RKO (cell line): ENCODE results near the gene SEMA6B.
A peak's percentile ranks its signal among the peaks of the same experiment; 100 is the strongest.
"Not testable (repeated sequence)": the region's sequence is repeated elsewhere in the genome, so short reads cannot be mapped to it uniquely, and the experiment has no call there.

Experiments
- DNase-seq: peaks from one replicate; pipeline ENCODE4 v3.0.0-alpha.2; 2016; ENCODE audit warnings: low spot score

SEMA6B gene

DNA sequence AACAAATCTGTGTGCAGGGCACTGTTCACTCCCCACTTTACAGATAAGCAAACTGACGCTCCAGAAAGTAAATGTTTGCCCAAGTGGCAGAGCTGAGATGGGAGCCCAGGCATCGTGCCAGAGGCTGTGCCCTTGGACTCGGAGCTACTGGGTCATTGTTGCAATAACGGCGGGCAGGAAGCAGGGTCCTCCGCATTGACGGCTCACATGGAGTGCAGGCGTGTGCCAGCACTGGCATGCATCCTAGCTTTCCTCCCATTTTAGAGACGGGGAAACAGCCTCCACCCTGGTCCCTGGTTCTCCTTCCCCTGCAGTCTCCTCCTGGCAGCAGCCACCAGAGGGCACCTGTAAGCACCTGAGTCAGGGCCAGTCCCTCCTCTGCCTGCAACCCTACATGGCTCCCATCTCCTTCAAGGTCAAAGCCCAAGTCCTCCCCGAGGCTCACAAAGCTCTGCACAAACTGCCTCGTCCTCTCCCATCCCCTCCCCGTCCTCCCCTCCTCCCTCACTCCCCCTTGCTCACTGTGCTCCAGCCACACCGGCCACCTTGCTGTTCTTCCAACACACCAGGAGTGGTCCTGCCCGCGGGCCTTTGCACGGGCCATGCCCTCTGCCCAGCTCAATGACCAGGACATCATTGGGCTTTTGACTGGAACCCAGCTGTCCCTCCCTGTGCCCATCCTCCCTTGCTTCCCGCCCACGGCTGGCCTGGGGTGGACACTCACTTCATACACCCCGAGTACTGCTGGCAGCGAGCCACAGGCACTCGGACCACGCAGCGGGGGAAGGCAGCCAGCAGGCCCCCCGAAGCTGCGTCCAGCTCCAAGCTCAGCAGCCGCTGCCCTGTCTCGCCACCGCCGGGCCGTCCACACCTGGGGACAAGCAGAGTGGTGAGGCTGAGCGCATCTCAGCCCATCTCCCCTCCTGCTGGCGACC, 11.9 kb downstream of the SEMA6B start:
- DNase-seq, result no peak

DNA sequence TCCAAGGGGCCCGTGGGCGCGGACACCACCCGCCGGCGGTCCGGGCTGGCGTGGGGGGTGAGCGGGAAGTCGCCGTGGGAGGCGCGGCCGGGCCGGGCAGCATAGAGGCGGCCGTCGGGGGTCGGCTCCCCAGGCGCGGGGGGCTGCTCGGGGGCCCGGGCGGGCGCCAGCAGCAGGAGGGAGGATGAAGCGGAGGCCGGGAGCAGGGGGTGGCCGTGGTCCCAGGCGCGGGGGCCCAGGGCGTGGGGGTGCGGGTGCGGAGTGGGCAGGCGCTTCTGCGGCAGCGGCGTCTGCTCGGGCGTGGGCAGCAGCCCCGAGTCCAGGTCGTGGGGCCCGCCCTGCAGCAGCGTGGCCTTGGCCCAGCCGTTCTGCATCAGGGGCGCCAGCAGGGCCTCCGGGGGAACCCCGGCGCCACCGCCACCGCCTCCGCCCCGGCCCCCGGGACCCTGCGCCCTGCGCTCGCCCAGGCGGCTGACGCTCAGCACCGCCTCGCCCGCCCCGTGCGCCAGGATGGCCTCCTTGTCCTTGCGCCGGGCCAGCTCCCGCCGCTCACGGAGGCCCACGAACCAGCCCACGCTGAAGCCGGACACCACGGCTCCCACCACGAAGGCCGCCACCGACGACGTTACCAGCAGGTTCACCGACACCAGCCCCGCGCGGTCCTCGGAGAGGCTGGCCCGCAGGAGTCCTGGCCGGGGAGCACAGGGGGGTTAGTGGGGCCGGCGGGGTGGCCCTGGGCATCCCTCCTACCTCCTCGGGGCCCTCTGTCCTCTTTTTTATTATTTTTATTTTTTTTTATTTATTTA, 15.4 kb downstream of the SEMA6B start:
- no peak for DNase-seq

DNA sequence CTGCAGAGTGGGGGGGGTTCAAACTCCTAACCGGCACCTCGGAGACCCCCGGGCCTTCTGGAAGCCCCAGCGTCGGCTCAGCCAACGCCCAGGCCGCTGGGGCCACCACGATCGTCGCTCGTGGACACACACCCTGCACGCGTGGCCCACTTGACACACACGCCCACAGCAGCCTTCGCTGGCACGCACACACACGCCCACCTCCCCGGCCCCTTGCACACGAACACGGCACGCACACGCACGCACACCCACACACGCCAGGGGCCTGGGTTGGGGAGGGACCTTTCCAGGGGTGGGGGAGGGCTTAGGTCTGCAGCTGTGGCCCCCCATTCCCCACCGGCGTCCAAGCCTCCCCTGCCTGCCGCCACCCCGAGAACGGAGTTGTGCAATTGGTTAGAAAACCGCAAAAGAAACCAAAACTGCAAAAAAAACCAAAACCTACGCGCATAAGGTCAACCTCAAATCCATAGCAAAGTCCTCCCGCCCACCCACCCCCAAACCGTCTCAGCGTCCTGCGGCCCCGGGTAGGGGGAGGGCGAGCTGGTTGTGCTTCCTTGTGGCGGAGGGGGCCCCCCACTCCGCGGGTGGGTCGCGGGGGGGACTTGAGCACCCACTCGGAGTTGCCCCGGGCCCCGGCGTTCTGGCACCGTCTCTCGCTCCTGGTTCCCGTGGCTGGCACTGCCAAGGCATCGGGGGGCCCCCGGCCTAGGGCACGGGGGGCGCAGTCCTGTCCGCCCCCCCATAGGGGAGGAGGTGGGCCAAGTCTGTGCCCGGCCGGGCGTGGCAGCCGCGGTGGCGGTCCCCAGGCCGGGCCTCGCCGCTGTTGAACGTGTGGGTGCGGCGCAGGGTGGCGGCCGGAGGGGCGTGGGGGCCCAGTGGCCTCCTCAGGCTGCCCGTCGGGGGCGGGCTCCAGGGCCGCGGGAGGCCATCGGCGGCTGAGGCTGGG, 16.3 kb downstream of the SEMA6B start:
- DNase-seq, result no peak

DNA sequence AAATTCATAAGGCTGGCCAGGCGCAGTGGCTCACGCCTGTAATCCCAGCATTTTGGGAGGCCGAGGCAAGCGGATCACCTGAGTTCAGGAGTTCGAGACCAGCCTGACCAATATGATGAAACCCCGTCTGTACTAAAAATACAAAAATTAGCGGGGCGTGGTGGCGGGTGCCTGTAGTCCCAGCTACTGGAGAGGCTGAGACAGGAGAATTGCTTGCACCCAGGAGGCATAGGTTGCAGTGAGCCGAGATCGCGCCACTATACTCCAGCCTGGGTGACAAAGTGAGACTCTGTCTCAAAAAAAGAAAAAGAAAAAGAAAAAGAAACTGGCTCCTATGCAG, 17.7 kb downstream of the SEMA6B start:
- not testable (repeated sequence) for DNase-seq

DNA sequence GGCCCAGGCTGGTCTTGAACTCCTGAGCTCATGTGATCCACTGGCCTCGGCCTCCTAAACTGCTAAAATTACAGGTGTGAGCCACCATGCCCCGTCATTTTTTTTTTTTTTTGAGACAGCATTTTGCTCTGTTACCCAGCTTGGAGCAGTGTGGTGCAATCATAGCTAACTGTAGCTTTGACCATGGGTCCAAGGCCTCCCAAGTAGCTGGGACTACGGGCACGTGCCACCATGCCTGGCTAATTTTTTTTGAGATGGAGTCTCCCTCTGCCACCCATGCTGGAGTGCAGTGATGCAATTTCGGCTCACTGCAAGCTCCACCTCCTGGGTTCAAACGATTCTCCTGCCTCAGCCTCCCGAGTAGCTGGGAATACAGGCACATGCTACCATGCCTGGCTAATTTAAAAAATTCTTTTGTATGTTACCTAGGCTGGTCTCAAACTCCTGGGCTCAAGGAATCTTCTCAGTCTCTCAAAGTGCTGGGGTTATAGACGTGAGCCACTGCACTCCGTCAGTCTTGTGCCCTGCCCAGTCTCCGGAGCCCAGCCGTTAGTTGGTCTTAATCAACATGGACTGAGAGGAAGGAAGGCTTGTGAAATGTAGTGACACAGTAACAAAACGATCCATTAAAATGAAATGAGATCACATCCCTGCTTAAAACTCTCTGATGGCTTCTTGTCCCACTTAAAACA, 18.2 kb downstream of the SEMA6B start:
- DNase-seq, result no peak

DNA sequence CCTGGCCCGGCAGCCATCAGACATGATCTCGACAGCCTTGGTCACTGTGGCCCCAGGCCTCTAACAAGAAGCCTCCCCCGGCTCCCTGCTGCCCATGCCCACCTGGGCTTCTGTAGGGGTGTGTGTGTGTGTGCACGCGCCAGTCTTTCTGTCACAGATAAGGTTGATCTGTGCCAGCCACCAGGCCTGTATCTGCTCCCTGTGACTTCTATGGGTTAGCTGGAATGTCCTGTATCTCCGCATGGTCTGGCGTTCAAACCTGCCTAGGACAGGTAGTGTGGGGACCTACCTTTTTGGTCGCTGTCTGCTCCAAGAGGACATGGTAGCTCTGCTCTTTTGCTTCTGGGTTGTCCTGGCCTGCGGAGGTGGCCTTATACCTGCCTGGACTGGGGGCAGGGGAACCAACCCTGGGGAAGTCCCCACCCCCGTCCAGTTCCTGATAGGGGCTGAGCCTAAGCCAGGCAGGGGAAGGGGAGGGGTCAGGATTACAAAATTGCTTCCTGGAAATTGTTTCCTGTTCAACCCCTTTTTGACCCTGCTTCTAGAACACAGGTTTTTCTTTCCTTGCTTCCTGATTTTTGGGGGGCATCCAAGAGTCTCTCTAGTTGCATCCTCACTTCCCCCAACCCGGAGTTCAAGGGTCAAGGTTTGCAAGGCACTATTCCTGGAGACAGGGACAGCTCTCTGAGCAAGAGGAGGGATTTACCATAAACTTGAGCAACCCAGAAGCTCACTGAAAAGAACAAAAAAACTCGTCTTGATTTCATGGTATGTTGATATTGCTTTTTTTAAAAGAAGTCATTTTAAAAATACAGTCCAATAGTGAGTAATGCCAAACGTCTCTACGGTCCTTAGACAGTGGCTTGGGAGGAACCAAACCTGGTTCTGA, 19.5 kb downstream of the SEMA6B start, which contains the start of gene LRG1:
LRG1 (minus strand) TSS at position 344 of the 889 bp plus-strand sequence; CDS start at position 321, 23 bp downstream.
- no peak for DNase-seq

DNA sequence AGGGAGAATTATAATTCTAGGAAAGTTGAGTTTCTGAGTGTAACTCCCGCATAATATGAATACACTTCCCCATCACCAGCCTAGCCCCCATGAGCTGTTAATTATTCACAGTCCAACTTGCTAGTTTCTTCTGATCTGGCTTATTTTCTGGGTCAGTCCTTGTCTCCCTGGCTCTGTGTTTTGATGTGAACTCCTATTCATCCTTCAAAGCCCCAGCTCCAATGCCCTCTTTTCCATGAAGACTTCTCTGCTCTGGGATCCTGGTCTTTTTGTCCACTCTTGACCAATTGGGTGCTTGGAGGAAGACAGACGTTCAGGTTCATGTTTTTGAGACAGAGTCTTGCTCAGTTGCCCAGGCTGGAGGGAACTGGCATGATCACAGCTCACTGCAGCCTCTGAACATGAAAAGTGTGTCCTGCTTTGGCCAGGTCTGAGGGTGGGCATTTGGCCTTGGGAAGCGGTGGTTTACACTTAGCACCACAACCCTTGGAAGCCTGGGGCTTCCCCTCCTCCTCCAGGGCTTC, 20.3 kb downstream of the SEMA6B start:
- DNase-seq, result no peak

DNA sequence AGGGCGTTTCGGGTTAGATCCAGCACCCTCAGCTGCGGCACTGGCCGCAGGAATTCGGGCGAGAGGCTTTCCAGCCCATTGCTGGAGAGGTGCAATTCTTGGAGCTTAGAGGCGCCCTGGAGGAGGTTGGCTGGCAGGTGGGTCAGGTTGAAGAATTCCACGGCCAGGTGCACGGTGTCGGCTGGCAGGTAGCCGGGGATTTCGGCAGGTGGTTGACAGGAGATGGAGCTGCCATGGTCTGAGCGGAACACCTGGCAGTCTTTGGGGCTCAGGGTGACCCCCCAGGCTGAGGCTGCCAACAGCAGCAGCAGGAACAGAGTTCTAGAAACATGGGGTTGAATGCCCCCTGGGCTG, 20.9 kb downstream of the SEMA6B start:
- no peak for DNase-seq

DNA sequence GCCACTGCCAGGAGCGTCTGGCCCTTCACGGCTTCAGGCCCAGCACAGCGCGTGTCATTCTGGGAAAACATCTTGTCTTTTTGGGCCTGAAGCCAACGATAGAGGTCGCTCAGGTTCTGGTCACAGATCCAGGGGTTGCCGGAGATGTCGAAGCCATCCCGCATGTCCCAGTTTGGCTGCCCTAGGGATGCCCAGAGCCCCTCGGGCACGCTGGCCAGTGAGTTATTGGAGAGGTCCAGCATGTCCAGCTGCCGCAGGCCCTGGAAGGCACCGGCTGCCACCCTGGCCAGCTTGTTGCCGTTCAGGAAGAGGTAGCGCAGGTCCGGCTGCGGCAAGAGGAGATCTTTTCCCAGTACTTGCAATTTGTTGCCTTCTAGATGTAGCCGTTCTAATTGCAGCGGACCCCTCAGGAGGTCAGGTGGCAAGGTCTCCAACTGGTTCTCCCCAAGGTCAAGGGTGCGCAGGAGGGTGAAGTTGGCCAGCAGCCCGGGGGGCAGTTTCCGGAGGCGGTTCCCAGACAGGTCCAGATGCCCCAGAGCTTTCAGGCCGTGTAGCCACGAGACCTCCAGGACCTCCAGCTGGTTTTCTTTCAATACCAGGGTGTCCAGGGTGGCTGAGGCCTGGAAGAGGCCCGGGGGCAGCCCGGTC, 21.4 kb downstream of the SEMA6B start:
- no peak for DNase-seq

DNA sequence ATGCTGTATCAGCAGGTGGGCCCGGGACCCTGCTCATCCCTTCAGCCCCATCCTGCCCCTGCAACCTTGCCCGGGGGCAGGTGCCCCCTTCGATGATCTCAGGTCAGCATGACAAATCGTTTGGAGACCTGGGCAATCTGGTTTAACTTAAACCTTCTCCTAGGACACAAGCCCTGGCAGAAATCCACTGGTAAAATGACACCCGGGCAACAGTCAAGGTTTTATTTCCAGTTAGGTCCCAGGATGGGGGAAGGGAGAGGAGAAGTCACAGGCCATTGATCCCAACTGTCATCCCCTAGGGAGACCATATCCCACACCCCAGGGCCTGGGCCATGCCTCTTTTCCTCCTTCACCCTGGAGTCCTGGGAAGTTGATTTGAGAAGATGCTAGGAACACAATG, 22.7 kb downstream of the SEMA6B start:
- no peak for DNase-seq

DNA sequence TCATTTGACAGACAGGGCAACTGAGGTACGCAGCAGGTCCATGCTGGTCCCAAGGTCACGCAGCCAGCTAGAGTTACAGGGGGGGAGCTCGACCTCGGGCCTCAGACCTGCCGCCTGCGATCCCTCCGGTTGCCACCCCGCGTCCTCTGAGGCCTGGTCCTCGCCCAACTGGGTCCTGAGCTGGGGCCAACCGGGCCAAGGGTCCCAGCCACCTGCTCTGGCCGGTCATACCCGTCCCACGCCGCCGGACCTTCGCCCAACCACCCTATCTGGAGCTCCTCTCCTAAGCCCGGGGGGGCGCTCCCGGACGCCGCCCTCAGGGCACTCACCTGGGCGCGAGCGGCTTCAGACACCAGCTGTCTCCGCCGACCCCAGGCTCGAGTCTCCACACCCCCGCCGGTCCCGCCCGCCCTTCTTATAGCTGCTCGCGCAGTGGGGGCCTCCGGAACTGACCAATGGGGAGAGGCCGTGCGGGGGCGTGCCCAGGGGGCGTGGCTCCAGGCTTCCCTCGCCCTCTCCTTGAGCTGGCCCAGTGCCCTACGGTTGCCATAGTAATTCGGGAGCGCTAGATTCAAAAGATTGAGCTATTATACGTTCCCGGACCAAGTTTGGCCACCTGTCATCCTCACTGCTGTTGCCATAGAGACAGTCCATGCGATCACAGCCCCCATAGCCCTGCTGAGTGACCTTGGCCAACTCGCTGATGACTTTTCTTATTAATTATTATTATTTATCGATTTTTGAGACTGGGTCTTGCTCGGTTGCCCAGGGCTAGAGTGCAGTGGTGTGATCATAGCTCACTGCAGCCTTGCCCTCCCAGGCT, 24.4 kb downstream of the SEMA6B start, which contains the start of gene PLIN5:
PLIN5 (minus strand) TSS at position 389 of the 823 bp plus-strand sequence. CDS start 1,150 bp downstream, outside the sequence.
- peak; percentile 77 for DNase-seq

DNA sequence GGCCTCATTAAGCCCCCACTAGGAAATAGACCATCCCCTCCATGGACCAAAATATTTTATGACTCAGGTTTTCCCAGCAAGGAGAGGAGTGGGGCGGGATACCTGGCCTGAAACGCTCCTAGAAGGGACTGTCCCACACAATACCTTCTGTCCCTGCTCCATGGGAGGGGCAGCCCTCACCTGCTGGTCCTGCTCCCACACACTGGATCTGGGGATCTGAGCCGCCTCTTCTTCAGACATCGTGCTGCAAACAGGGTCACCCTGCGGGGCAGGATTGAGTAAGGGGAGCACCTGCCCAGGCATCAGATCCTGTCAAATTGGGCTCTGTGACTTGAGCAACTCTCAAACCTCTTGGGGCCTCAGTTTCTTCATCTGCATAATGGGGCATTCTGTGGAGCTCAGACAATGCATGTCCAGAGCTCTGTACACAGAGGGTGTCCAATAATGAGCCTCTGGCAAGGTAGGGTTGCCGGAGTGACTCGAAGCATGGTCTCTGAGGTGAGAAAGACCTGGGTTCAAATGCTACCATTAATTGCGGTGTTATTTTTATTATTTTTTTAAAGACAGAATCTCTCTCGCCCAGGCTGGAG, 25.6 kb downstream of the SEMA6B start:
- DNase-seq, result no peak

DNA sequence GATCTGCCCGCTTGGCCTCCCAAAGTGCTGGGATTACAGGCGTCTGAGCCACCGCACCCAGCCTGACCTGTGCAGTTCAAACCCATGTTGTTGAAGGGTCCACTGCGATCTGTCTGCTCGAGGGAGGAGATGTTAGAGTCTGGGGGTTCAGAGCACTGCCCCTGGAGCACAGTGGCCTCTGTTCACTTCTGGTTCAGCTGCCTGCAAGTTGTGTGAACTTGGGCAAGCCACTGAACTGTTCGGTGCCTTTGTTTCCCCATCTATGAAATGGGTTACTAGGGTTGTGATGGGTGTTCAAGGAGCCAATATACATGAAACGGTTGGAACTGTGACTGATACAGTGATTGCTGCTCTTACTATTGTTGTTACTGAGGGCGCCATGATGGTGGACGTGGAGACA, 26.1 kb downstream of the SEMA6B start:
- no peak for DNase-seq

DNA sequence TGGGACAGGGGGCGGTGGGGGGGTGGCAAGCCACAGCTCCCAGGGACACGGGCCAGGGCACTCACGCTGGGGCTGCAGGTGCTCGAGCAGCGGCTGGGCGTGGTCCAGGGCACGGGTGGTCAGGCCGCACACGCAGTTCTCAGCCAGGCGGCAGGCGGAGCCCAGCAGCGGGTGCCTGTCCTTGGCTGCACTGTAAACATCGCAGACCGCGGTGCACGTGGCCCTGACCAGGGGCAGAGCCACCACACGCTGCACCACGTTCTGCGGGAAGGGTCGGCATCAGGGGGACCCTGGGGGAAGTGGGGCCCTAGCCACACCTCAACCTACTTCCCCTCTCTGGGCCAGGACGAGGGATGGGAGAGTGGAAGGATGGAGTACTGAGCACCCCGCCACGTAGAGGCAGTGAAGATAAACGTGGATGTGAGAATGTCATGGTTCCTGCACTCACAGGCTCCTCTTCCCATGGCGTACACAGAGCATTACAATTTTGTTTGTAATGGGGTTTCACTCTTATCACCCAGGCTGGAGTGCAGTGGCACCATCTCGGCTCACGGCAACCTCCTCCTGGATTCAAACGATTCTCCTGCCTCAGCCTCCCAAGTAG, 27.8 kb downstream of the SEMA6B start:
- no peak for DNase-seq

DNA sequence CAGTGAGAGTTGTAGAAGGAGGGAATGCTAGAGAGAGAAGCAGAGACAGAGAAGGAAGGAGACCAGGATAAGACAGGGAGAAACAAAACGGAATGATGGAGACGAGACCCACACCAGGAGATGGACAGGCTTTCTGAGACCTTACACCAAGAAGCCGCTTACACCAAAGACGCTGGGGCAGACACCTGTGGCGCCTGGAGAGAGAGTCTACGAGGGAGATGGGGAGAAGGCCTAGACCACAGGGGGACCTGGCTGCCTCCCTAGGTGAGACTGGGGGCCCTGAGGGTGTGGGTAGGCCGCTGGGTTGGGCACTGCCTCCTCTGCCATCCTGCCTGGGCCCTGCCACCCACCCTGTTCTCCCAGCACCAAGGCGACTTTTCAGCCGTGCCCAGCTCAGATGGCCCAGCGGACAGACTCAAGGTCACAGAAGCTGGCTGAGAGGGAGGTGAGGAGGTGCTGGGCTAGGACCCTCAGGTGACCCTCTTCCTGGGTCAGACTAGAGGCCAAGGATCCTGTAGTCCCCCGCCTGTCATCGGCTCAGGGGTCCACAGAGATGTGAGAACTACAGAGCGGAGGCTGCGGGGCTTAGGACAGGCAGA, 29.5 kb downstream of the SEMA6B start:
- no peak for DNase-seq

DNA sequence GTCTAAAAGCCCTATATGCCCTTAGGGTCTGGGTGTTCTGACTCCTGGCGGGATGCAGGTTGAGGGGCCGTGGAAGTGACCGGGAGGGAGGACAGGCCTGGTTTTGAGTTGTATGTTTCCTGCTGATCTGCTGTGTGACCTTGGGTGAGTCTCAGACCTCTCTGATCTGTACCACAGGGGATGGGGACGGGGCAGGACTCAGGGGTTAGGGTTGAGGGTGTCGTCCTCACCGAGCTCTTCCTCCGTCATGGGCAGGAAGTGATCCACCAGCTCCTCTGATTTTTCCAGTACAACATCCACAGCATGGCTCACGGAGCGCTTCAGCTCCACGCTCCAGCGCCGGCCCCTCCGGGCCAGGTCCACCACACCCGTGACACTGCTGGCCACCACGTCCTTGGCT, 30.6 kb downstream of the SEMA6B start:
- no peak for DNase-seq

DNA sequence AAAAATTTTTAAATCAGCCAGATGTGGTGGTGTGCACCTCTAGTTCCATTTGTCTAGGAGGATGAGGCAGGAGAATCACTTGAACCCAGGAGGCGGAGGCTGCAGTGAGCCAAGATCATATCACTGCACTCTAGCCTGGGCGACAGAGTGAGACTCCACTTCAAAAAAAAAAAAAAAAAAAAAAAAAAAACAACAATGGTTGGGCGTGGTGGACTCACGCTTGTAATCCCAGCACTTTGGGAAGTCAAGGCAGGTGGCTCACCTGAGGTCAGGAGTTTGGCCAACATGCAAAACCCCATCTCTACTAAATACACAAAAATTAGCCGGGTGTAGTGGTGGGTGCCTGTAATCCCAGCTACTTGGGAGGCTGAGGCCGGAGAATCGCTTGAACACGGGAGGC, 32.1 kb downstream of the SEMA6B start:
- DNase-seq, result not testable (repeated sequence)
